Fibroblast of skin of scalp (primary cell): ENCODE data around the gene THSD7A.
"Not testable (repeated sequence)": the region's sequence is repeated elsewhere in the genome, so short reads cannot be mapped to it uniquely, and the experiment has no call there.

ENCODE experiments used
- DNase-seq: peaks from one replicate; pipeline ENCODE4 v3.0.0-alpha.2; 2013

THSD7A gene

DNA sequence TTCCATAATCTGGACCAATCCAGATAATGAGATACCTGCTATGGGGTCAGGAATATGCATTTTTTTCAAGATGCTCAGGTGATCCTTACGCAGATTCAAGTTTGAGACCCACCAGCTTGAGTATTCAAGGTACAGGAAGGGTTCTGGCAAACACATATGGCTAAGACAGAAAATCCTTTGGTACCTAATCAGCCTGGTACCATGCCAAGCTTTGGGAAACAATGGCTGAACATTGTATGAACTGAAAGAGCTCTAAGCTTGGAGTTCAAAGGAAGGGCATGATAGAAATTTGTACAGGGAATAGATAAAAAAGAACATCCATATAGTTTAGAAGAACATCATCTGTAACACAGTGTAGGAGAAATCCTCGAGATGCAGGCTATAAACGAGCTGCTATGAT, 382.7 kb downstream of the THSD7A start:
- DNase-seq, result no peak

DNA sequence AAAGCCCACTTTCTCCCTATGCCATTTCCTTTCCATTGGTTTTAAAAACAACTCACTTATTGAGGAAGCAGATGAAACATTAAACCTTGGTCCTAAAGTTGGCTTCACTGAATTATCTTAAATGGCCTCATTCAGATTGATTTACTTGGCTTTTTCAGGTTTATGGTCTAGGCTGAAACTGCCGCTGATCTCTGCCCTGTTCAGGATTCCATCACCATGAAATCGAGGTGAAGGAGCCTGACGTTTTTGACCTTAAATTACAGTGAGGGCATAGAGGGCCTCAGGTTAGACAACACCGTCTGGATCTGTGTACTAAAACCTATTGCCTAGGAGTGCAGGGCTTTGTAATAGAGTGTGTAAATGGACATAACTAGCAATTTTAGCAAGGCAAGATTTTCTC, 383.7 kb downstream of the THSD7A start:
- DNase-seq, result no peak

DNA sequence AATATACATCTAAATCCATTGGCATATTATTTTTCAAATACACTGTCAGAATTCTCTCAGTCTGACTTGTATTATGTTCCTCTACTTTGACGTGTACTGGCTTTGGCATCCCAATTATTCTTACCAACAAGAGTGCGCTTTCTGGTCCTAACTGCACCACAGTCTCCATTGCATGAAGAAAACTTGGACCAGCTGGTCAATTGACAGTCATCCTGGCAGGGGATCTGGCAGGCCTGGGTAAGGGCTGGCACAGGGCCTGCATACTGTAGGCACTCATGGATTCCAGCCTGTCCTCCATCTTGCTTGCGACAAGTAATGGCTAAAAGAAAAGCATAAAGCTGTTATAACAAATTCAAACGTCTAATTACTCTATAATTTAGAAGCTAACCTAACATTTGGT, 384.9 kb downstream of the THSD7A start:
- no peak for DNase-seq

DNA sequence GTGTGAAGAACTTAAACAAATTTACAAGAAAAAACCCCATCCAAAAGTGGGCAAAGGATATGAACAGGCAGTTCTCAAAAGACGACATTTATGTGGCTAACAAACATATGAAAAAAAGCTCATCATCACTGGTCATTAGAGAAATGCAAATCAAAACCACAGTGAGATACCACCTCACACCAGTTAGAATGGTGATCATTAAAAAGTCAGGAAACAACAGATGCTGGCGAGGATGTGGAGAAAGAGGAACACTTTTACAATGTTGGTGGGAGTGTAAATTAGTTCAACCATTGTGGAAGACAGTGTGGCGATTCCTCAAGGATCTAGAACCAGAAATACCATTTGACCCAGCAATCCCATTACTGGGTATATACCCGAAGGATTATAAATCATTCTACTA, 388.1 kb downstream of the THSD7A start:
- DNase-seq, result not testable (repeated sequence)

DNA sequence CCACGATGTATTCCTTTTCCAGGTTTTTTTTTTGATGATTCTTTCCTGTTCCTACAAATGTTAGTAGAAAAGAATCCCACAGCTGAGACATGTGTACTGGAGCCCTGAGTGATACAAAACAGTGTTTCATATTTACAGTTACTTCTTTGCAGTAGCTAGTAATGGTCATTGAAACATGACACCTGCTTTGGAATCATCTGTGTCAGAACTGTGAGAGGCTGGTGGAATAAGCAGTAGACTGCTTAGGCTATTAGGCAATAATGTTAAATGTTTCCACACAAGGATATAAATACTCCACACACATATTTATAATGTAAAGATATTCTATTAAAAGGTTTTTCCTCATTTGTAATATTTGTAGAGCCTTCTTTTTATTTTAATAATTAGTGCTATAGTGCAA, 394.0 kb downstream of the THSD7A start:
- no peak for DNase-seq

DNA sequence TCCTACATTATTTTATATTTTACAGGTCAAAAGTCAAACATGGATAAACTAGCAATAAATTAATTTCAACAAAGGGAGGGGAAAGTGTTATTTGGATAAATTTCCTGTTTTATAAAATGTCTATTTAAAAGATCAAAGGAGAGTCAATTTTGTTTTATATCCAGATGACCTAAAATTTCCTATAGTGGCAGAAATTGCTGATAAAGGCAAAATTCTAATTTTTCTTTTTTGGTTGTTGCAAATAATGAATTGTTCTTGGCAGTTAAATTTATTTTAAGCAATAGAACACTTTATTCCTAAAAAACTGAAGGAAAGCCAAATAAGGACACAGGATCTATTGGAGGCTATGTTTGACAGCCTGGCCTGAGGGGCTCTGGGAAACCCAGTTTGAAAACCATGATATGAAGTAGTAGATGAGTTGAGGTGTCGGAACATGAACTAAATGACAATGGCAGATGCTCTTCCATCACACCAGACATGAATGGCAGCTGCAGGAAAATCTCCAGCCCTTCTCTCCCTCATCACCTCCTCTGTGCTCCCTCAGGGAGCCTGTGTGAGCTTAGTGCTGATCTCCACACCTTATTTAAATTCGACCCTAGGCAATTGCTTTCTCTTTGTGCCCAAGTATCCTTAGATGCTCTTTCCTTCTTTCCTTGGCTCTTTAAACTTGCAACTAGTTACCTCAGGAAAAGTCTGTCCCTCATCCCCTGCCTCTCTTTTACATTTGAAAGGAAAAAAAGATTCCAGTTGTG, 395.0 kb downstream of the THSD7A start:
- no peak for DNase-seq

DNA sequence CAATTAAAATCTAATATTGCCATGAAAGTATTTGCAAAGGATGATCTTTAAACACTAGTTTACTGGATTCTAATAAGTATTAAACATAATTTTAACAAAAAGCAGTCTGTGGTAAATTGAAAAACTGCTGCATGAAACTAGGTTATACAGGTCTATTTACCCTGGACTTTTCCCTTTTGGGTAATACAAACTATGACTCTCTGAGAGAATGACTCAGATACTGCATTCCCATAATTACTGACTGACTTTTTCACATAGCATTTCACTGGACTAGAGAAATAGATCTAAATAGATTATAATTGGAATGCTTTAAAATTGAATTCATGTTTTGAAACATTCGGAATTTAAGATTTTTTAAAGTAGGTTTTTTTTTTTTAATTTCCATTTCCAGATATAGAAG, 395.7 kb downstream of the THSD7A start:
- peak; percentile 20 for DNase-seq

DNA sequence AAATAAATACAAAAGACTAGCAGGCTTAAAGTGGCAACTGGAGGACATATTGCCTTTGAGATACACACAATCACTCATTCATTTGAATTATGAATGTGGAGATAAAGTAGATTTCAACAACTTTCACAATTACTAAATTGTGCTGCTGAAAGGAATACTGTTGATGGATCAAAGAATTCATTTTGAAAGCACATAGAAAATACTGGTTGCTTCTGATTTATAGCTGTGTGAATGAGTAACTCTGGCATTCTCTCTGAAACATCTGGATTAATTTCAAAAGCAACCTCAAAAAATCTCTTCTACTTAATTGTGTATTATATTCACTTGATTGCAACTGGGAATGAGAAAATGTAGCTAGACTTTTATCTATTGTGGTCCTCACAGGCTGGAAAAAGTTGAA, 397.6 kb downstream of the THSD7A start:
- DNase-seq, result no peak

DNA sequence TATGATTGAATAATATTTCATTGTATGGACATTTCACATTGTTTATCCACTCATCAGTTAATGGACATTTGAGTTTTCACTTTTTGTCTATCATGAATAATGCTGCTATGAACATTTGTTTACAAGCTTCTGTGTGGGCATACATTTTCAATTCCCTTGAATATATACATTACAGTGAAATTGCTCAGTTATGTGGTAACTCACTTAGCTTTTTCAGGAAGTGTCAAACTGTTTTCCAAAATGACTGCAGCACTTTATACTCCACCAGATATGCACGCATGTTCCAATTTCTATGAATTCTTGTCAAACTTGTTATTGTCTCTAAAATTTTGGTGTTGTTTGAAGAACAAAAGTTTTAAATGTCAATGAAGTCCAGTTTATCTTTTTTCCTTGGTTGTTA, 401.2 kb downstream of the THSD7A start:
- DNase-seq, result no peak

DNA sequence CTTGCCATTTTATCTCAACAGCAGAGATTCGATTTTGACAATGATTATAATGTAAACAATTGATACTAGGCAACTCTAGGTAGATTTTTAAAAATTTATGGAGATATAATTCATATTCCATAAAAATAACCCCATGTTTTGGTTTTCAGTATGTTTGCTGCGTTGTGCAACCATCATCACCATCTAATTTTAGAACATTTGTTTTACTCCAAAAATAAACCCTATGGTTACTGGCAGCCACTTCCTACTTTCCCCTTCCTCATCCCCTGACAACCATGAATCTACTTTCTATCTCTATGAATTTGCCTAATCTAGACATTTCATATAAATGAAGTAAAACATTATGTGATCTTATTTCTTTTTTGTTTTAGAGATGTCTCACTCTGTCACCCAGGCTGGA, 401.9 kb downstream of the THSD7A start:
- DNase-seq, result no peak

DNA sequence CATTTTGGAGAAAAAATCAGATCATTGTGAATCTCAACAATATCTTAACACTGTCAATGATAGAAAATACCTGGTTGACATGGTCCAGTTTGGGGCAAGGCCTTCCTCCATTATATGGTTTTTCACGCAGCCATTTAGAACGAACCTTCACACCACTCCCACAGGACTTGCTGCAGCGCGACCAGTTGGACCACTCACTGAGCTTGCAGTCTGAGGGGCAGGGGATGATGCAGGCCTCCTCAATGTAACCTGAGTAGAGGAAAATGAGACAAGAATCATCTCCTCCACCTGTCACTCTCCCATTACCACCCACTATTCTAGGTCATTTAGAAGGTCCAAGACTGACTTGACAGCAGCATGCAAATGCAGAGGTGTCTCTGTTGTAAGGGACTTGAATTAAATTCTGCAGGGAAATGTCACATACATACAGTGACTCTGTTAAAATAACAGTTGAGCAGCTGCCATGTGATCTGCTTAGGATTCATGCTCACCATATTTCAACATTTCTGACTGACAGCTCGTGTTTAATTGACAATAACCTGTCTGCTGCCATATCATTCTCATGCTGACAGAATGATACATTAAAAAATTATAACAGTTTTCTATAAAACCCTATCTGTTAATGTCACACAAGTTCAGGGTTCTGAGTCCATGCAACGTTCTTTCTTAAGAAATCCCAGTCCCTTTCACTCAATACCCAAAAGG, 403.0 kb downstream of the THSD7A start:
- no peak for DNase-seq

DNA sequence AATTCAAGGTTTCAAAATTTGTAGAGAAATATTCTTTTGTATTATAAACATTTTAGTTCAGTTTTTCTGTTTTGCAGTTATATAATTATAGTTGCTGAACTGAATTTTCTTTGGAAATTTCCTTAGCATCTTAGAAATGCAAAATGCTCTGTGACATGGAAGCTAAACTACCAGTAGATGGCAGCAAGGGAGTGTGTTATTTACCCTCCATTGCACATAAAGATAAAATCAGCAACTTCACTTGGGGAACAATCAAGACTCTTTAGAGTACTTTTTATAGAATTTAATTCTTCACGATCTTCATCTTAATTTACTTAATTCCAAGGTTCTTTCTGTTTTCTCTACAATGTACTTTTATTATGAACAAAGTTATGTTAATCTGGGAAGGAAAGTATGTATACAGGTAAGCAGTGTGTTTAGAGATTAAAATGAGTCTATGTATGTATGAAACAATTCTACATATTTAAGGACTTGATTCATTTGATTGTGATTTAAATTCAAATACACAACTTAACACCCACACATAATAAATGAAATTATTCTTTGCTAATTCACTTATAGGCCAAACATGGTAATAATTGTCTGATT, 404.2 kb downstream of the THSD7A start:
- peak; percentile 61 for DNase-seq

DNA sequence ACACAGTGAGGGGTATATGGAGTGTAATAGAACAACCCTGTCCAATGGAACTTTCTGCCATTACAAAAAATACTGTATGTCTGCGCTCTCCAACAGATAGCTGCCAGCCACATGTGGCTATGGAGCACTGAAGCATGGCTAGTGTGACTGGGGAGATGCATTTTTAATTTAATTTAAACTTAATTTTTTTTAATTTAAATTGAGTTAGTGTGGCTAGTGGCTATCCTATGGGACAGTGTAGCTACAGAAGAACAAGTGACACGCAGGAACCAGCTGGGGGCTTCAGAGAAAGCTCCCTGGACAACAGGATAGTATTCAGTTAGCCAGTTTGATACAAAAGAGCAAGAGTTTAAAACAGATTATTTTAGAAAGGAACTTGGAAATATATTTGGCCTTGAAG, 408.0 kb downstream of the THSD7A start:
- no peak for DNase-seq

DNA sequence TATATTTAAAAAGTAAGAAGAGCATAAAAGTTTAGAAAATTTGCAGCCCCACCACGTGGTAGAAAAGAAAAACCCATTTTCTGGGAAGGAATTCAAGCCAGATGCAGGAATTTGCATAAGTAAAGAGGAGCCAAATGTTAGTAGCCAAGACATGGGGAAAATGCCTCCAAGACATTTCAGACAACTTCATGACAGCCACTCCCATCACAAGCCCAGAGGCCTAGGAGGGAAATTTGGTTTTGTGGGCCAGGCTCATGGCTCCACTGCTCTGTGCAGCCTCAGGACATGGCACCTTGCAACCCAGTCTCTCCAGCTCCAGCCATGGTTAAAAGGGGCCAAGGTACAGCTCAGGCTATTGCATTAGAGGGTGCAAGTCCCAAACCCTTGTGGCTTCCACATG, 411.9 kb downstream of the THSD7A start:
- no peak for DNase-seq

DNA sequence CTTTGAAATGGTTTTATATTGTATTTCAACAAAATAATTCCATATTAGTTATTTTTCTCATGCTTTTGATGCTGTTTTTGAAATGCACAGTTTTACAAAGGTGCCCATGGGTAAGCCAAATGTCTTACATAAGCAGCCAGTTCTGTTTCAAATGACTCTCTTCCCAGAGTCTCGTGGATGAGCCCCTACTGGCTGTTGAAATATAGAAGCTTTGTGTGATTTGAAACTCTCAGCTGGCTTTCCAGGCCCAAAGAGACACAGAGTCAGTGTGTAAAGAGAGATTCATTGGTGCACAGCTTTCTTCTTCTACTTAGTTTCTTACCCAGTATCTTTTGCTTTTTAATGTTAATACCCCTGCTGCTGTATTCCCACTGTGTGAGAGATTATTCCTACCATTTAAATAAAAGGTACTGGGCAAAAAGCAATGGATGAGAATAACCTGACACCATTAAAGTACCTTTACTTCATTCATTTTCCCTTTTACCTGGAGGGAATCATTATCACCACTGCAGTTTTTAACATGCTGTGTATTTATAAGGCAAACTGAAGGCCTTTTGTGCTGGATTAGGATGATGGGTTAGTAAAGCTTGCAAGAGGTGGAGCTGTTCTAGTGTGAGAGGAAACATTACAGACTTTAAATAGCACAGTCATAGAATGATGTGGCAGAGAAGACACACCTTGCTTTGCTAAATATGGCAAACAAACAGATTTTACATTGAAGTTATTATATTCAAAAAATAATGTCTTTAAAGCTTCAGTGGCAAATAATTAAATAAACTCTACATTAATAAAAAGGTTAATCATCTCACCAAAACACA, 415.1 kb downstream of the THSD7A start:
- no peak for DNase-seq

DNA sequence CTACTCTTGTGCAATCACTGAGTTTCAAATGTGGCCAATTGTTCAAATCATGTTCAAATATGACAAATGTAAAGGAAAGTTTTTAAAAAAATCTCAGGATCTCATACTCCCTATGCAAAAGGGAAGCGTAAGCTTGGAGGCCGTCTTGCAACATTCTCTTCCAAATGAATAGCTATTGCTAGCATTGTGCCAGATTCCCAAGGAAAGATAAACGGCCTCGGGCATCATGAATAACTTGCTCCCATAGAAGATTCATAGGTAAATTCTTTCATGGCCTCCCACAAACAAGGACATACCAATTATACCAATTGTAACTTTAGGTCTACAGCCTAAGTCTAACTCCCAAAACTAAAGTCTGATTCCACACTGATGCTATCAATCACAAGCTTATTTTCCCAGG, 416.9 kb downstream of the THSD7A start:
- no peak for DNase-seq

DNA sequence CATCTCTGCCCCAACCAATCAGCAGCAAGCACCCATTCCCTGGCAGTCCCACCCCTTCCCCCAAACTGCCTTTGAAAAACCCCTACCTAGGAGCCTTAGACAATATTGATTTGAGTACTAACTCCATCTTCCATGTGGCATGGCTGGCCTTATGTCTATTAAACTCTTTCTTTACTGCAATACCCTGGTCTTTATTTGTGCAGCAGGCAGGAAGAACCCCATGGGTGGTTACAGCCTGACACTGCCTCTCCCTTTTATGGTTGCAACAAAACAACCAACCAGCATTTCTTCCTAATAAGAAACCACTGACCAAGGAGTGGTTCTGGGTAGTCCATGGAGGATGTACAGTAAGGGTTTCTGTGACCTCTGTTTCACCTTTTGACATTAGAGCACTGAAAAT, 418.1 kb downstream of the THSD7A start:
- DNase-seq, result no peak

DNA sequence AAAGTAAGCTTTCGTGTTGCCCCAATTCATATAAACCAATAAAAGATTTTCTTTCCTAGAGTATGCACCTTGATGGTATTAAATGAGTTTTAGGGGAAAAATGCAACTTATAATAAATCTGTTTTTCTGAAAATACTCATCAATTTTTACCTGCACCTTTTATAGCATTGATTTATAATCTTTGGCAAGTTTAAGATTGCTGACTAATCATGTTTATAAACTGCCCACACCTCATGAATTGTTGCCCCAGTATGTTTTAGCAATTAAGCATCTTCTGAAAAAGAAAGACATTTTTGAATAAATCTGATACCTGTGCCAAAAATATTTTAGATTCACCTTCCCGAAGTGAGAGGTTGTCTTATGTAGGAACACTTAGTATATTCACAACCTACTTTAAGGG, 420.0 kb downstream of the THSD7A start:
- DNase-seq, result no peak

DNA sequence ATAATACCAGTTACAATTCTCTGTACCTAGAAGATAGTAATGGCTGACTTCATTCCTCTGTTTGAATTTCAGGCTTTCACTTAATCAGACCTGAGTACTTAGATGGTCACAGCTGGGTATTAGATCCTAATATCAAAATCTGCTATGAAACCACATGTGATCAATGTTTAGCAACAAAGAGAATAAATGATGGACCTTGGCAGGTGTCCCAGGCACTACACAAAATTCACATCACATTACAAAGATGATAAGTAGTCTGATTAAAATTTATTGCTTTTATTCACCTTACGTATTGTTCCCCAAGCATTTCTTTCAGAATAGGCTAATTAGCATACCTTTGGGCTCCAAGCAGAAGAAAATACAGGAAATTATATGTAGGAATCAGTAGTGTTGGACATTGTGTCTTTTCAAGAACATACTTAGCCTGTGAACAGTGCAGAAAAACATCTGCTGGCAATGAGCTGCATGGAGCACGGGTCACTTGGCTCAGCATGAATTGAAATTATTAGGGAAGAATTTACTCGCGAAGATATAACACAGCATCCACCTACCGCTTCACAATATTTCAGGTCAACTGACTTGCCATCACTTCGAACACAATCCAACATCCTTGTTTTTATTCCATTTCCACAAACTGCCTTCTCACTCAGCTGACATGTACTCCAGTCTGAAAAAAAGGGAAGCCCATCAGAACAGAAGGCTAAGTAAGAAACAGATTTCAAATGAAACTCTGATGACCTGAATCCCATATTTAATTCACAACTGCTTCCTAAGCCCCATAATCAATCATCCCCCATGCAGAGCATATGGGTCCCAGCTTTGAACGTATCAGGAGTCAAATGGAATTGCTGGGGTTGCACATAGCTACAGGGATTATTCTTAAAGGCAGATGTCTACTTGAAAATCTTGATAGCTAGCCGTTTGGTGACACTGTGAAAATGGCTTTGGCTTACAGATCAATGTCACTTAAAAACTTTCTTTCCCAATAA, 421.0 kb downstream of the THSD7A start:
- DNase-seq, result no peak

DNA sequence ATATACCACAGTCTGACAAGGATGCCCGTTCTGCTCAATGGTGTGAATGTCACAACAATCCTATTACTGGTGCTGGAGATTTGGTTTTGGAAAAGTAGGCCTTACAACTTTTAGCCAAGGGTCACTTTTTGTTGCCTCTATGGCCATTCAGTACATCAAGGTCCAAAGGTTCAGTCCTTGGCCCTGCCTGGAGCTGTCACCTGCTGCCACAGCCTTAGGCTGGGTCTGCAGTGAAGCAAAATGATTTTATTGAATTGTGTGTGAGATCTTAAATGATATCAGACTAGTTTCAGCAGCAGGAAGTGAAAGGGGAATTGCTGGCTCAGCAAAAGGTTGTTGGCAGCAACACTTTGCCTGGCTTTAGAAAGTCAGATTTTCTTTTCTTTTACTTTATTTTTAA, 427.6 kb downstream of the THSD7A start:
- DNase-seq, result no peak

DNA sequence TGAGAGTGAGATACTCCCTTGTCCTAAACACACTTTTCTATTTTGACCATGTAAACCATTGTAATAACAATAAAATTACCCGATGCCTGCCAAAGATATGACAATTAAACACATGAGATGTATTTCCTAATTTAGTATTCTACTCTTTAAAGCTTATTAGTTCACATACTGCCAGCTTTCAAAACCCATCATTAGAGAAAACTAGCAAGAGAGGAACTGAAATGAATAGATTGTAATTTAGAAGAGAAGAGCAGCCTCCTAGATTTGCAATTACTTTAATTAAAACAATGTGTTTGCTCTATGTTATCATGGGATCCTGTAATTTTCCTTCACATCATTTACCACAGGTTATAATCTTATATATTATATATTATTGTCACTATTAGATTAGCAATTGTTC, 428.2 kb downstream of the THSD7A start:
- DNase-seq, result no peak

DNA sequence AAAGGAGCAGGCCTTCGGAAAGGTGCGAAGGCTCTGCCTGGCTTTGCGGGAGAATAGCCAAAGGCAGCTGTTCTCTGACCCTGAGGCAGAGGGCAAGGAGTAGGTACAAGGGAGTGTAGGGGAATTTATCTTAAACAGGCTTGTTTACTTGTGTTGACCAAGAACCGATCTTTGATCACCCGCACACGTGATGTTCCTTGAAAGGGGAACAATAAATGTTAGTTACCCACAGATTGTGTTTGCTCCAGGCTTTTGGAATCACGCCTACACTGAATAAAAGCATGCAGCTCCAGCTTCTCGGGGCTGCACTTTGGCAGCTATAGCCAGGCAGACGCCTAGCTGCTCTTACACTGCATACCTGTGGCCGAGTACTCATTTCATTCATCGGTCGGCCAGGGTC, 437.6 kb downstream of the THSD7A start:
- DNase-seq, result no peak
